T-helper 1 cell treated with Interleukin-12 subunit alpha and Interleukin-12 subunit beta and Interleukin-4 antibody, amounts not matched to agents 30 μg/mL and 1 μg/mL, for 36 hours (primary cell): ENCODE results near the gene KCNAB3.

ENCODE experiments used
- H3K27ac Mint-ChIP-seq: one replicate; pipeline ENCODE4 v1.8.0; 2021; ENCODE audit warnings: mild to moderate bottlenecking, mixed read lengths
- H3K27me3 Mint-ChIP-seq: one replicate; pipeline ENCODE4 v1.8.0; 2021; ENCODE audit warnings: low read depth, mixed read lengths
- H3K36me3 Mint-ChIP-seq: one replicate; pipeline ENCODE4 v1.8.0; 2021; ENCODE audit warnings: low read depth, mixed read lengths
- H3K4me1 Mint-ChIP-seq: one replicate; pipeline ENCODE4 v1.8.0; 2021; ENCODE audit warnings: low read depth, mixed read lengths
- H3K4me3 Mint-ChIP-seq: one replicate; pipeline ENCODE4 v1.8.0; 2021; ENCODE audit warnings: mild to moderate bottlenecking, moderate library complexity, mixed read lengths
- H3K9me3 Mint-ChIP-seq: one replicate; pipeline ENCODE4 v1.8.0; 2021; ENCODE audit warnings: mixed read lengths

KCNAB3 gene

GRCh38 chr17:7927596-7927995, 2.1 kb downstream of the KCNAB3 start:
- no peak overlapping the region for H3K27ac Mint-ChIP-seq
- H3K4me3 Mint-ChIP-seq = no peak overlapping the region
- H3K36me3 Mint-ChIP-seq = peaks cover 12% of the 10 kb centered on the region
- no peaks in the 10 kb centered on the region for H3K9me3 Mint-ChIP-seq
- no peaks in the 10 kb centered on the region for H3K27me3 Mint-ChIP-seq
- H3K4me1 Mint-ChIP-seq = peaks cover 26% of the 10 kb centered on the region

GRCh38 chr17:7922845-7923628, 6.6 kb downstream of the KCNAB3 start:
- no peaks in the 10 kb centered on the region for H3K9me3 Mint-ChIP-seq
- peaks cover 8% of the 10 kb centered on the region for H3K4me1 Mint-ChIP-seq
- H3K27me3 Mint-ChIP-seq = no peaks in the 10 kb centered on the region
- H3K4me3 Mint-ChIP-seq = peak overlapping the region; percentile 71
- H3K27ac Mint-ChIP-seq = peak overlapping the region; percentile 71
- peaks cover 6% of the 10 kb centered on the region for H3K36me3 Mint-ChIP-seq

- no peaks in the 10 kb centered on the region for H3K27me3 Mint-ChIP-seq
- H3K4me3 Mint-ChIP-seq = peak overlapping the region; percentile 71
- H3K4me1 Mint-ChIP-seq = peaks cover 8% of the 10 kb centered on the region
- H3K36me3 Mint-ChIP-seq = peaks cover 3% of the 10 kb centered on the region
- peak overlapping the region; percentile 71 for H3K27ac Mint-ChIP-seq
- no peaks in the 10 kb centered on the region for H3K9me3 Mint-ChIP-seq
These were observed 7.3 kb downstream of the KCNAB3 start for GRCh38 chr17:7922269-7922844.

GRCh38 chr17:7916808-7917207, 12.8 kb downstream of the KCNAB3 start:
- peak overlapping the region; percentile 70 for H3K4me3 Mint-ChIP-seq
- H3K36me3 Mint-ChIP-seq = peaks cover 7% of the 10 kb centered on the region
- H3K9me3 Mint-ChIP-seq = no peaks in the 10 kb centered on the region
- H3K4me1 Mint-ChIP-seq = peaks cover 27% of the 10 kb centered on the region
- H3K27ac Mint-ChIP-seq = peak overlapping the region; percentile 90
- no peaks in the 10 kb centered on the region for H3K27me3 Mint-ChIP-seq

- no peaks in the 10 kb centered on the region for H3K9me3 Mint-ChIP-seq
These were observed 13.3 kb downstream of the KCNAB3 start for GRCh38 chr17:7916385-7916682.

GRCh38 chr17:7915611-7916384, 13.9 kb downstream of the KCNAB3 start, which contains the start of gene RNF227:
RNF227 (minus strand) TSS chr17:7916289; CDS start chr17:7916195, 94 bp downstream.
- H3K4me3 Mint-ChIP-seq = peak within 1 kb of the TSS; percentile 97
- peaks cover 27% of the 10 kb centered on the region for H3K4me1 Mint-ChIP-seq
- no peaks in the 10 kb centered on the region for H3K27me3 Mint-ChIP-seq
- H3K27ac Mint-ChIP-seq = peak within 1 kb of the TSS; percentile 94
- no peaks in the 10 kb centered on the region for H3K9me3 Mint-ChIP-seq
- peaks cover 12% of the 10 kb centered on the region for H3K36me3 Mint-ChIP-seq

More at GRCh38 chr17:7916385-7916682, 13.3 kb downstream of the KCNAB3 start:
- Mint-ChIP-seq H3K4me3 (peak overlapping the region; percentile 70), H3K27me3 (no peaks in the 10 kb centered on the region), H3K36me3 (peaks cover 7% of the 10 kb centered on the region), H3K4me1 (peaks cover 27% of the 10 kb centered on the region), H3K27ac (peak overlapping the region; percentile 90)

- H3K27me3 Mint-ChIP-seq = no peaks in the 10 kb centered on the region
- peaks cover 15% of the 10 kb centered on the region for H3K36me3 Mint-ChIP-seq
- H3K4me1 Mint-ChIP-seq = peaks cover 27% of the 10 kb centered on the region
- peak overlapping the region; percentile 97 for H3K4me3 Mint-ChIP-seq
- H3K9me3 Mint-ChIP-seq = no peaks in the 10 kb centered on the region
- peak overlapping the region; percentile 94 for H3K27ac Mint-ChIP-seq
These were observed 14.5 kb downstream of the KCNAB3 start for GRCh38 chr17:7915179-7915610.

- H3K36me3 Mint-ChIP-seq = peaks cover 27% of the 10 kb centered on the region
- peak overlapping the region; percentile 65 for H3K4me3 Mint-ChIP-seq
- H3K27ac Mint-ChIP-seq = peak overlapping the region; percentile 49
- H3K9me3 Mint-ChIP-seq = no peaks in the 10 kb centered on the region
- H3K4me1 Mint-ChIP-seq = peaks cover 27% of the 10 kb centered on the region
- no peaks in the 10 kb centered on the region for H3K27me3 Mint-ChIP-seq
These were observed 16.6 kb downstream of the KCNAB3 start for GRCh38 chr17:7912927-7913524.

GRCh38 chr17:7911116-7911515, 18.5 kb downstream of the KCNAB3 start:
- H3K4me1 Mint-ChIP-seq = peaks cover 18% of the 10 kb centered on the region
- no peaks in the 10 kb centered on the region for H3K9me3 Mint-ChIP-seq
- peaks cover 37% of the 10 kb centered on the region for H3K36me3 Mint-ChIP-seq
- H3K27me3 Mint-ChIP-seq = no peaks in the 10 kb centered on the region
- H3K27ac Mint-ChIP-seq = no peak overlapping the region
- no peak overlapping the region for H3K4me3 Mint-ChIP-seq

GRCh38 chr17:7910711-7911110, 18.9 kb downstream of the KCNAB3 start:
- Mint-ChIP-seq H3K36me3 (peaks cover 37% of the 10 kb centered on the region), H3K27ac (no peak overlapping the region), H3K9me3 (no peaks in the 10 kb centered on the region), H3K27me3 (no peaks in the 10 kb centered on the region), H3K4me1 (peaks cover 18% of the 10 kb centered on the region), H3K4me3 (no peak overlapping the region)

GRCh38 chr17:7910281-7910680, 19.4 kb downstream of the KCNAB3 start:
- Mint-ChIP-seq H3K27ac (no peak overlapping the region), H3K4me1 (peaks cover 16% of the 10 kb centered on the region), H3K9me3 (no peaks in the 10 kb centered on the region), H3K4me3 (no peak overlapping the region), H3K27me3 (no peaks in the 10 kb centered on the region), H3K36me3 (peaks cover 40% of the 10 kb centered on the region)

- H3K36me3 Mint-ChIP-seq = peaks cover 52% of the 10 kb centered on the region
- no peak overlapping the region for H3K4me3 Mint-ChIP-seq
- no peak overlapping the region for H3K27ac Mint-ChIP-seq
- H3K9me3 Mint-ChIP-seq = no peaks in the 10 kb centered on the region
- H3K4me1 Mint-ChIP-seq = peaks cover 7% of the 10 kb centered on the region
- no peaks in the 10 kb centered on the region for H3K27me3 Mint-ChIP-seq
These were observed 20.6 kb downstream of the KCNAB3 start for GRCh38 chr17:7909089-7909488.

- Mint-ChIP-seq H3K27ac (no peak overlapping the region), H3K36me3 (peaks cover 72% of the 10 kb centered on the region), H3K9me3 (no peaks in the 10 kb centered on the region), H3K4me3 (no peak overlapping the region), H3K4me1 (no peaks in the 10 kb centered on the region), H3K27me3 (no peaks in the 10 kb centered on the region)
These were observed 26.2 kb downstream of the KCNAB3 start for GRCh38 chr17:7903154-7904103.
